Left lung (tissue), 10 donors: ENCODE data around the gene MORC2. TPM values are rescaled to one million over a fixed set of nuclear protein-coding genes. Genes with fewer than 3 reads are reported as not detected.
A peak's percentile ranks its signal among the peaks of the same experiment; 100 is the strongest.

ENCODE experiments used
- ATAC-seq: fragments of 200-7000 bp; cut with Tn5 transposase; one replicate; pipeline ENCODE4 v1.9.1; 2020; ENCODE audit warnings: moderate library complexity
- DNase-seq, 4 donors: peaks; one replicate each; pipeline ENCODE4 v3.0.0-alpha.2; 2013 to 2020
- H3K27ac ChIP-seq, 2 donors: fragments of 200-600 bp; sonication (generic) in 1 of 2; one replicate each; pipeline versions ENCODE4 v1.5.0 to v1.8.0; 2020 to 2021
- H3K27me3 ChIP-seq, 2 donors: fragments of 200-600 bp; sonication (generic) in 1 of 2; one replicate each; pipeline versions ENCODE4 v1.5.0 to v1.8.0; 2020 to 2021
- H3K36me3 ChIP-seq, 2 donors: fragments of 200-600 bp; sonication (generic) in 1 of 2; one replicate each; pipeline versions ENCODE4 v1.5.0 to v1.8.0; 2020 to 2021
- H3K4me1 ChIP-seq, 2 donors: fragments of 200-600 bp; one replicate each; pipeline ENCODE4 v1.8.0; 2021
- H3K4me3 ChIP-seq, 2 donors: fragments of 200-600 bp; sonication (generic) in 1 of 2; one replicate each; pipeline versions ENCODE4 v1.5.0 to v1.8.0; 2020 to 2021; ENCODE audit warnings: mild to moderate bottlenecking in 1 of 2
- H3K9me3 ChIP-seq, 2 donors: fragments of 200-600 bp; sonication (generic) in 1 of 2; one replicate each; pipeline versions ENCODE4 v1.5.0 to v1.8.0; 2020 to 2021
- CTCF ChIP-seq, 2 donors: fragments of 200-600 bp; sonication (generic) in 1 of 2; IDR thresholded peaks; one replicate each; pipeline versions ENCODE4 v1.5.0 to v1.8.0; 2021; ENCODE audit warnings: antibody characterized with exemption in 2 of 2
- intact Hi-C, 2 donors: fragments of 100-400 bp; cut with DNase I; formaldehyde crosslinking; loops; one replicate each; pipeline versions ENCODE4 v1.11.2 to v1.14.2; 2022
- polyA plus RNA-seq, 6 donors: library from polyadenylated mRNA; unstranded; fragments of 120-200 nt; gene quantifications; one replicate each; pipeline ENCODE4 v1.2.1, GENCODE V29; 2013; ENCODE audit not compliant: insufficient read length in 6 of 6
- total RNA-seq, 2 donors: library from RNA; stranded (reverse); fragmentation: NEBNext Ultra II Directional; extraction: Animal tissue kit (Norgen Biotek cat#: 25700); gene quantifications; one replicate each; pipeline ENCODE4 v1.2.1, GENCODE V29; 2021
- donor health status: DM: no; HTN: yes; CAD: no.
- donor health status: DM: no; HTN: no; CAD: no.

The MORC2 gene
- total and polyA plus RNA-seq, 8 donors, result 24.7 to 37.2 (median 34.4) TPM

DNA sequence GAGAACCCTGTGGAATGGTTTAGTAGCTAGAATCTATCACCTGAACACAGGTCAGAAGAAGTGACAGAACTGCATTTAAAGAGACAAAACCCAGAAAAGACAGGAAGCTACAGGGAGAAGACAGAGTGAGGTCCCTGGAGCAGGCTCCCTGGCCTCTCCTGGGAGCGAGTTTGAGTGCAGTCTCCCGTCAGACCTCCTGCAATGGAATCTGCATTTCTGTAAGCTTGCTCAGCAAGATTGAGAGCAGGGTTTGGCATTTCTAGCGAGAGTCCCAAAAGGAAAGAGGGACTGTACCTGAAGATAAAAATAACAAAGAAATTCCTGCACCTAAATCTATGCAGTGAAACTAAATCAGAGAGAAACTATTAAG is 74.2 kb downstream of the MORC2 start:
- H3K4me1 ChIP-seq, result no peaks in the 10 kb centered on the region
- H3K4me3 ChIP-seq, result no peak overlapping the region
- H3K9me3 ChIP-seq, result peaks cover 0 to 10% of the 10 kb centered on the region in 2 donors
- H3K36me3 ChIP-seq, result peaks cover 0 to under 1% of the 10 kb centered on the region in 2 donors
- H3K27ac ChIP-seq, result no peak overlapping the region
- H3K27me3 ChIP-seq, result no peaks in the 10 kb centered on the region
- intact Hi-C loops, result loop anchor here in 1 of 2 donors (10.0 kb wide), 1 partner anchor 130 kb away; no protein-coding TSS in a partner anchor
- DNase-seq (no peak), ATAC-seq (no peak)
- no peak for TF ChIP-seq CTCF (IDR thresholded peaks at IDR 0.05)

GRCh38 chr22:30893434-30894370 is 74.9 kb downstream of the MORC2 start:
- ATAC-seq (no peak), DNase-seq (no peak)
- no peaks in the 10 kb centered on the region for H3K4me1 ChIP-seq
- H3K4me3 ChIP-seq, result no peak overlapping the region
- no peaks in the 10 kb centered on the region for H3K27me3 ChIP-seq
- peaks cover 0 to 4% of the 10 kb centered on the region in 2 donors for H3K9me3 ChIP-seq
- H3K36me3 ChIP-seq, result peaks cover 0 to 4% of the 10 kb centered on the region in 2 donors
- intact Hi-C loops, result loop anchor here in 1 of 2 donors (10.0 kb wide), 1 partner anchor 129 kb away; no protein-coding TSS in a partner anchor
- TF ChIP-seq CTCF (IDR thresholded peaks at IDR 0.05), result no peak
- H3K27ac ChIP-seq, result no peak overlapping the region

DNA sequence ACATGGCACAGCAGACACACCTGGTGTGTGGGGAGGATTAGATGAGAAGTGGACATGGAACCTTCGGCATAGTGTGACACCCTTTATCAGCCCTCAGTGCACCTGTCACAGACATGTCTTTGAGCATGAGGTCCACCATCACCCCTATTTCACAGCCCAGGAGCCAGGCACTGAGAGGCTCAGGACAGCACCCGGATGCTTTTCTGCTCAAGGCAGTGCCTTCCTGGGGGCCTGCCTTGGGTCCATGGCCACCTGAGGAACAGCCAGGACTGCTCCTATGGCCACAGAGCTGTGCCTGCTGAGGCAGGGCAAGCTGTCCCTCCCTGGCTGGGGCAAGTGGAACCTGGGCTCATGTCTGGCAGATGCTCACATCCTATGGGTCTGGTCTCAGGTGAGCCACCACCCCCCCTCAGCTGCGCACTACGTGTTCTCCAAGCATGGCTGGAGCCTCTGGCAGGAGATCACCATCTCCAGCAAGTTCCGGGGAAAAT is 75.8 kb downstream of the MORC2 start:
- DNase-seq (no peak), ATAC-seq (no peak)
- no peaks in the 10 kb centered on the region for H3K9me3 ChIP-seq
- no peak overlapping the region for H3K27ac ChIP-seq
- no peaks in the 10 kb centered on the region for H3K4me1 ChIP-seq
- peaks cover 0 to 7% of the 10 kb centered on the region in 2 donors for H3K36me3 ChIP-seq
- no peaks in the 10 kb centered on the region for H3K27me3 ChIP-seq
- no peak for TF ChIP-seq CTCF (IDR thresholded peaks at IDR 0.05)
- H3K4me3 ChIP-seq, result no peak overlapping the region
- intact Hi-C loops, result loop anchor here in 1 of 2 donors (10.0 kb wide), 1 partner anchor 128 kb away; no protein-coding TSS in a partner anchor

DNA sequence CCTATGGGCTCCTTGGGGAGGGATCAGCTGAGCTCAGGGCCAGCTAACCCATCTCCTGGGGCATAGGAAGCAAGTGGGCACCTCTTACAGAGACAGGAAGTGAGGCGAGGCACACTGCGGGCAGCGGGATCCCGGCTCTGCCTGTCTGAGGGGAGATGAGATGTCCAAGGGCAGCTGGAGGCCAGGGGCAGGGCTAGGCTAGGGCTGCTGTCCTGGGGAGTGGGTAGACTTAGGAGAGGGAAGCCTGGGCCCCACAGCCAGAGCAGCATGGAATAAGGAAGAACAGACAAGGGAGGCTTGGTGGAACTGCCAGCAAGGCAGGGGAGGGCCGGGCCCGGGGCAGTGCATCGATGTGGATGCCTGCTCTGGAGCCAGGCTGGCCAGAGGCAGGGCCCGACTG is 76.3 kb downstream of the MORC2 start:
- Histone ChIP-seq H3K9me3 (no peaks in the 10 kb centered on the region), H3K27me3 (no peaks in the 10 kb centered on the region), H3K36me3 (peaks cover 0 to 7% of the 10 kb centered on the region in 2 donors), H3K4me1 (no peaks in the 10 kb centered on the region), H3K27ac (no peak overlapping the region), H3K4me3 (no peak overlapping the region)
- DNase-seq, result peak in 1 of 4 donors; percentile 10
- intact Hi-C loops, result loop anchor here in 1 of 2 donors (10.0 kb wide), 1 partner anchor 127 kb away; no protein-coding TSS in a partner anchor
- no peak for TF ChIP-seq CTCF (IDR thresholded peaks at IDR 0.05)
- ATAC-seq, result no peak

DNA sequence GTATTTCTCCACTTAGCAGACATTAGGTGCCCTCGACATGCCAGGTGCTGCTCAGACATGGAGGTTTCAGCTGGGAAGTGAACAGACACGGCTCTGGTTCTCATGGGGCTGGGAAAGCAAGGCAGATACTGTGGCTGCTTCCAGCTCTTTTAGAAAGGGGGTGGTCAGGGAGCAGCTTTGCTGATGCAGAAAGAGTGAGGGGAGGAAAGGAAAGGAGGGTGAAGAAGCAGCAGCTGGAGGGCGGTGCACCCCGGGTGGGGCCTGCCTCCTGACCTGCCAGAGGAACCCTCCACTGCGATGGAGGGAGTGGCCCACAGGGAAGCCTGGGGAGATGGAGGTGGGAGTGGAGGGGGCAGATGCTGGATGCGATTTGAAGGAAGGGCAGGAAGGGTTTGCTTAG is 76.8 kb downstream of the MORC2 start:
- Histone ChIP-seq H3K27ac (no peak overlapping the region), H3K4me1 (no peaks in the 10 kb centered on the region), H3K4me3 (no peak overlapping the region), H3K27me3 (no peaks in the 10 kb centered on the region), H3K36me3 (peaks cover 0 to 7% of the 10 kb centered on the region in 2 donors), H3K9me3 (no peaks in the 10 kb centered on the region)
- ATAC-seq (no peak), DNase-seq (peak in 1 of 4 donors; percentile 21)
- intact Hi-C loops, result loop anchor here in 1 of 2 donors (10.0 kb wide), 1 partner anchor 127 kb away; no protein-coding TSS in a partner anchor
- no peak for TF ChIP-seq CTCF (IDR thresholded peaks at IDR 0.05)
